Mesenchymal stem cell (in vitro differentiated cells and primary cell): ENCODE measurements around the gene LRP1B.

Source experiments
- DNase-seq: peaks from one replicate; pipeline ENCODE4 v3.0.0-alpha.2; 2013
- H2AFZ ChIP-seq: one replicate; pipeline ENCODE4 v1.6.1; 2013; ENCODE audit warnings: low read depth, mild to moderate bottlenecking, control low read depth, inconsistent platforms, low read length, moderate library complexity
- H2AK5ac ChIP-seq: 2 replicates; pipeline ENCODE4 v1.6.1; 2013; ENCODE audit warnings: low read length, moderate library complexity, mild to moderate bottlenecking, inconsistent platforms; ENCODE audit not compliant: severe bottlenecking
- H2BK120ac ChIP-seq: one replicate; pipeline ENCODE4 v1.6.1; 2013; ENCODE audit warnings: low read depth, mild to moderate bottlenecking, inconsistent platforms, low read length, moderate library complexity
- H2BK12ac ChIP-seq, 2 experiments: one replicate each; pipeline ENCODE4 v1.6.1; 2013; ENCODE audit warnings: inconsistent platforms in 2 of 2, low read length in 2 of 2, mild to moderate bottlenecking in 2 of 2, moderate library complexity in 2 of 2, control low read depth in 1 of 2
- H2BK15ac ChIP-seq: one replicate; pipeline ENCODE4 v1.6.1; 2013; ENCODE audit warnings: mild to moderate bottlenecking, low read depth, inconsistent platforms; ENCODE audit not compliant: poor library complexity, severe bottlenecking
- H2BK5ac ChIP-seq: 2 replicates; pipeline ENCODE4 v1.6.1; 2013; ENCODE audit warnings: low read depth, mild to moderate bottlenecking, low read length, control low read depth, inconsistent platforms; ENCODE audit not compliant: poor library complexity, severe bottlenecking
- H3K14ac ChIP-seq, 2 experiments: one replicate each; pipeline ENCODE4 v1.6.1; 2013; ENCODE audit warnings: inconsistent platforms in 2 of 2, low read length in 2 of 2, control low read depth in 1 of 2, mild to moderate bottlenecking in 1 of 2, moderate library complexity in 1 of 2
- H3K18ac ChIP-seq, 2 experiments: one replicate each; pipeline ENCODE4 v1.6.1; 2013; ENCODE audit warnings: inconsistent platforms in 2 of 2, low read length in 2 of 2, control low read depth in 1 of 2, low read depth in 1 of 2, mild to moderate bottlenecking in 1 of 2
- H3K23ac ChIP-seq, 2 experiments: one replicate each; pipeline ENCODE4 v1.6.1; 2013; ENCODE audit warnings: inconsistent platforms in 2 of 2, low read length in 2 of 2, mild to moderate bottlenecking in 2 of 2, moderate library complexity in 2 of 2, control low read depth in 1 of 2
- H3K27ac ChIP-seq: 2 replicates; pipeline ENCODE4 v1.5.1; 2013; ENCODE audit warnings: mild to moderate bottlenecking, moderate library complexity, low read length, control low read depth, inconsistent platforms; ENCODE audit not compliant: poor library complexity, severe bottlenecking
- H3K27me3 ChIP-seq, 2 experiments: 2 replicates each; pipeline versions ENCODE4 v1.6.1 to v1.7.0; 2013; ENCODE audit warnings: low read length in 2 of 2, mild to moderate bottlenecking in 2 of 2, moderate library complexity in 2 of 2, control low read depth in 1 of 2, inconsistent platforms in 1 of 2; ENCODE audit not compliant: control insufficient read depth in 1 of 2, insufficient read depth in 1 of 2
- H3K36me3 ChIP-seq, 2 experiments: 2 replicates each; pipeline versions ENCODE4 v1.6.1 to v1.7.0; 2013; ENCODE audit warnings: low read length in 2 of 2, control low read depth in 1 of 2, inconsistent platforms in 1 of 2, low read depth in 1 of 2, mild to moderate bottlenecking in 1 of 2; ENCODE audit not compliant: insufficient read depth in 2 of 2, control insufficient read depth in 1 of 2
- H3K4ac ChIP-seq, 2 experiments: one replicate each; pipeline ENCODE4 v1.6.1; 2013; ENCODE audit warnings: inconsistent platforms in 2 of 2, low read length in 2 of 2, mild to moderate bottlenecking in 2 of 2, moderate library complexity in 2 of 2, control low read depth in 1 of 2, low read depth in 1 of 2
- H3K4me1 ChIP-seq: 2 replicates; pipeline ENCODE4 v1.6.1; 2013; ENCODE audit warnings: low read depth, low read length, control low read depth; ENCODE audit not compliant: control insufficient read depth, insufficient read depth
- H3K4me2 ChIP-seq: 2 replicates; pipeline ENCODE4 v1.6.1; 2013; ENCODE audit warnings: low read length, mild to moderate bottlenecking, inconsistent platforms; ENCODE audit not compliant: poor library complexity, severe bottlenecking
- H3K4me3 ChIP-seq, 2 experiments: 2 replicates each; pipeline versions ENCODE4 v1.5.1 to v1.7.0; 2013; ENCODE audit warnings: low read length in 2 of 2, mild to moderate bottlenecking in 2 of 2, control low read depth in 1 of 2, low read depth in 1 of 2; ENCODE audit not compliant: insufficient read depth in 1 of 2
- H3K79me1 ChIP-seq: replicated peaks from 2 replicates; pipeline ENCODE4 v1.6.1; 2013; ENCODE audit warnings: mild to moderate bottlenecking, control low read depth, low read length, inconsistent platforms; ENCODE audit not compliant: poor library complexity, severe bottlenecking
- H3K9ac ChIP-seq: 2 replicates; pipeline ENCODE4 v1.7.0; 2013; ENCODE audit warnings: mild to moderate bottlenecking, low read length, moderate library complexity
- H3K9me3 ChIP-seq: 2 replicates; pipeline ENCODE4 v1.7.0; 2013; ENCODE audit warnings: mild to moderate bottlenecking, low read length; ENCODE audit not compliant: control insufficient read depth
- H4K8ac ChIP-seq: one replicate; pipeline ENCODE4 v1.6.1; 2013; ENCODE audit warnings: inconsistent platforms, mild to moderate bottlenecking, low read length, moderate library complexity
- H4K91ac ChIP-seq: one replicate; pipeline ENCODE4 v1.6.1; 2013; ENCODE audit warnings: mild to moderate bottlenecking, low read length, inconsistent platforms
- WGBS: methylation state at CpG from one replicate; pipeline ENCODE4 v1.1.7; 2013; ENCODE audit warnings: mixed read lengths; 5-methylcytosine and 5-hydroxymethylcytosine counted together

The LRP1B gene

GRCh38 chr2:141317986-141318385 lies 812.8 kb downstream of the LRP1B start:
- Histone ChIP-seq H2BK5ac (no peak overlapping the region), H2AK5ac (no peak overlapping the region), H3K4me1 (no peaks in the 10 kb centered on the region), H3K4me3 (no peak overlapping the region), H2BK15ac (no peak overlapping the region), H3K23ac (no peak overlapping the region), H3K4me2 (no peak overlapping the region), H3K36me3 (no peaks in the 10 kb centered on the region), H3K27me3 (no peaks in the 10 kb centered on the region), H3K18ac (no peak overlapping the region), H3K9me3 (no peaks in the 10 kb centered on the region), H3K4ac (no peak overlapping the region), H2BK12ac (no peak overlapping the region), H2BK120ac (no peak overlapping the region), H3K79me1 (no peaks in the 10 kb centered on the region), H3K14ac (no peak overlapping the region), H2AFZ (no peak overlapping the region), H3K27ac (no peak overlapping the region), H4K8ac (no peak overlapping the region), H4K91ac (no peak overlapping the region), H3K9ac (no peak overlapping the region)
- peak; percentile 66 for DNase-seq

GRCh38 chr2:141316606-141317005 lies 814.2 kb downstream of the LRP1B start:
- Histone ChIP-seq H3K36me3 (no peaks in the 10 kb centered on the region), H2AFZ (no peak overlapping the region), H3K4ac (no peak overlapping the region), H3K4me1 (no peaks in the 10 kb centered on the region), H3K9ac (no peak overlapping the region), H2BK5ac (no peak overlapping the region), H2BK15ac (no peak overlapping the region), H3K18ac (no peak overlapping the region), H3K79me1 (no peaks in the 10 kb centered on the region), H3K27ac (no peak overlapping the region), H3K27me3 (no peaks in the 10 kb centered on the region), H3K23ac (no peak overlapping the region), H3K4me3 (no peak overlapping the region), H3K9me3 (no peaks in the 10 kb centered on the region), H2BK12ac (no peak overlapping the region), H2AK5ac (no peak overlapping the region), H3K4me2 (no peak overlapping the region), H3K14ac (no peak overlapping the region), H4K8ac (no peak overlapping the region), H4K91ac (no peak overlapping the region), H2BK120ac (no peak overlapping the region)
- WGBS: 100% methylated on average over 2 of the region's 3 CpGs
- DNase-seq: no peak

- Histone ChIP-seq H3K27ac (no peak overlapping the region), H3K36me3 (no peaks in the 10 kb centered on the region), H3K4me1 (no peaks in the 10 kb centered on the region), H2BK15ac (no peak overlapping the region), H4K8ac (no peak overlapping the region), H2BK12ac (no peak overlapping the region), H3K23ac (no peak overlapping the region), H4K91ac (no peak overlapping the region), H2AFZ (no peak overlapping the region), H3K9me3 (no peaks in the 10 kb centered on the region), H3K4me3 (no peak overlapping the region), H3K4me2 (no peak overlapping the region), H3K9ac (no peak overlapping the region), H3K79me1 (no peaks in the 10 kb centered on the region), H2BK120ac (no peak overlapping the region), H2BK5ac (no peak overlapping the region), H3K14ac (no peak overlapping the region), H3K18ac (no peak overlapping the region), H2AK5ac (no peak overlapping the region), H3K4ac (no peak overlapping the region), H3K27me3 (no peaks in the 10 kb centered on the region)
- DNase-seq: no peak
- WGBS: 77% methylated on average over 2 of the region's 3 CpGs
These were observed 814.7 kb downstream of the LRP1B start for GRCh38 chr2:141316103-141316502.

- H3K4ac ChIP-seq: no peak overlapping the region
- H3K4me3 ChIP-seq: no peak overlapping the region
- no peak overlapping the region for H2BK12ac ChIP-seq
- no peak overlapping the region for H2AK5ac ChIP-seq
- no peak overlapping the region for H2BK120ac ChIP-seq
- H3K4me2 ChIP-seq: no peak overlapping the region
- H3K27me3 ChIP-seq: no peaks in the 10 kb centered on the region
- H2AFZ ChIP-seq: no peak overlapping the region
- H3K4me1 ChIP-seq: no peaks in the 10 kb centered on the region
- no peak overlapping the region for H3K9ac ChIP-seq
- H3K9me3 ChIP-seq: no peaks in the 10 kb centered on the region
- no peak overlapping the region for H2BK5ac ChIP-seq
- WGBS: 100% methylated on average over 3 of the region's 4 CpGs
- H4K8ac ChIP-seq: no peak overlapping the region
- DNase-seq: no peak
- H4K91ac ChIP-seq: no peak overlapping the region
- H3K23ac ChIP-seq: no peak overlapping the region
- no peak overlapping the region for H2BK15ac ChIP-seq
- no peak overlapping the region for H3K18ac ChIP-seq
- no peaks in the 10 kb centered on the region for H3K79me1 ChIP-seq
- no peak overlapping the region for H3K14ac ChIP-seq
- H3K36me3 ChIP-seq: no peaks in the 10 kb centered on the region
- no peak overlapping the region for H3K27ac ChIP-seq
These were observed 816.8 kb downstream of the LRP1B start for GRCh38 chr2:141313972-141314371.
